AG08395 (cell line): ENCODE measurements around the gene HDDC3.
A peak's percentile ranks its signal among the peaks of the same experiment; 100 is the strongest.

Experiments used
- DNase-seq: peaks from one replicate; pipeline ENCODE4 v3.0.0; 2012; ENCODE audit warnings: mixed read lengths, low spot score

Gene HDDC3, protein sequence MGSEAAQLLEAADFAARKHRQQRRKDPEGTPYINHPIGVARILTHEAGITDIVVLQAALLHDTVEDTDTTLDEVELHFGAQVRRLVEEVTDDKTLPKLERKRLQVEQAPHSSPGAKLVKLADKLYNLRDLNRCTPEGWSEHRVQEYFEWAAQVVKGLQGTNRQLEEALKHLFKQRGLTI

GRCh38 chr15:90931828-90932659 is at the start of gene HDDC3:
Gene HDDC3 (minus strand): TSS chr15:90932549. CDS start chr15:90932540, 9 bp downstream.
- peak; percentile 95 for DNase-seq

- no peak for DNase-seq
Measured at GRCh38 chr15:90982135-90982534, 49.8 kb upstream of the HDDC3 start.

- no peak for DNase-seq
Measured at GRCh38 chr15:90981681-90982080, 49.3 kb upstream of the HDDC3 start.

- DNase-seq, result no peak
Measured at GRCh38 chr15:90979582-90979981, 47.2 kb upstream of the HDDC3 start.

- no peak for DNase-seq
Measured at GRCh38 chr15:90974216-90974615, 41.9 kb upstream of the HDDC3 start.

DNA sequence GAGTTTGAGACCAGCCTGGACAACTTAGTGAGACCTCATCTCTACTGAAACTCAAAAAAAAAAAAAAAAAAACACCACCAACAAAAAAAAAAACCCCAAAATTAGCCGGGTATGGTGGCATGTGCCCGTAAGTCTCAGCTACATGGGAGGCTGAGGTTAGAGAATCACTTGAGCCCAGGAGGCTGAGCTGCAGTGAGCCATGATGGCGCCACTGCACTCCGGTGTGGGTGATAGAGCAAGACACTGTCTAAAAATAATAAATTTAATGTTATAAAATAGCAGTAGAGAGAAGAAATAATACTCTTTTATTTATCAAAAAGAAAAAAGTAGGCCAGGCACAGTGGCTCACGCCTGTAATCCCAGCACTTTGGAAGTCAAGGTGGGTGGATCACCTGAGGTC is 39.8 kb upstream of the HDDC3 start:
- DNase-seq, result no peak

DNA sequence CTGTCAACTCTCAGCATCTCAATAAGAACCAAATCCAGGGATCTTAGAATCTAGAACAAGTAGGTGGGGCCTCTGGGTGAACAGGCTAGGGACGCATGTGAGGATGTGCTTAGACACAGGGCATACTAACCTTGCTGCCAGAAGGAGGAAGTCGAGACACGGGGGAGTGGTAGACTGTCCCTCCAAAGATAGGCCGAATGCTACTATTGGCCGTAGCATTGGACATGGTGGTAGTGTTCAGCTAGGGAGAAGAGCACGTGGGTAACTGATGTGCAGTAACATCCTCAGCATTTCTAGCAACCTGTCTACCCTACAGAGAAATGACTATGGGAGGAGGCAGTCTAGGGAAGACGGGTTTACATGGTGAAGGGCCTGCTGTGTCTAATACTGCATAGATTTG is 37.9 kb upstream of the HDDC3 start:
- no peak for DNase-seq

DNA sequence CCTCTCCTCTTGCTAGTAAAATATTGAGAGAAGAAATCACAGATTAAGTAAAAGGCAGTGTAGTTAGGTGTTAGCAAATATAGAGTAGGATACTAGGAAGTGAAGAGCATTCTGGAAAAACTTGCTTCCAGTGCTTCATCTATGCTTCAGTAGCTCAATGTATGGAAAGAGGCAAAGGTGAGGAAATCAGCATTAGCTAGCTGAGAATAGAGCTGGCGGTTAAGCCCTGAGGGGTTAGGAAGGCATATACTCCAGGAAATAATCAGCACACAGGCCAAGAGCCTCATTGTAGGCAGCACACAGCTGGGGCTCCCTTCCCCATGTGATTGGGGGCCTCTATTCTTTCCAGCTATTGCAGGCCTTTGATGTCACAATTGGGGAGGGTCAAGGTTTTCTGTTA is 36.1 kb upstream of the HDDC3 start:
- no peak for DNase-seq

GRCh38 chr15:90967206-90967605 is 34.9 kb upstream of the HDDC3 start:
- no peak for DNase-seq

DNA sequence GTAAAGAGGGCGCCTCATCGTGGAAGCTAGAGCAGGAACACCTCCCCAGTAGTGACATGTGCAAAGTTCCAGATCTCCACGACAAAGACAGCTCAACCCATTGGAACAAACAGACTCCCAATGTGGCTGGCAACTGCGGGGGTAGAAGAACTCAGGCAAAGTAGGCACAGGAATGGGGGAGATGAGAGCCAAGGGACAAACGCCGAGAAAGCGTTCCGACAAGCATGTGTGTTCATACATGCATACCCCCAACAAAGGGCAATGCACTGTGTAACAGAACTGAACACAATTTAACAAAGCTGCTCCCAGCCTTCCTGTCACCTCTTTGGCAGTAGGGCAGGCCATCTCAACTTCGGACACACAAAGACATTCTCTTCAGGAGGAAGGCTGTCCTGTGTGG is 33.9 kb upstream of the HDDC3 start:
- no peak for DNase-seq

GRCh38 chr15:90962021-90962420 is 29.7 kb upstream of the HDDC3 start:
- DNase-seq, result no peak

- DNase-seq, result no peak
Measured at GRCh38 chr15:90960298-90961091, 28.1 kb upstream of the HDDC3 start.

DNA sequence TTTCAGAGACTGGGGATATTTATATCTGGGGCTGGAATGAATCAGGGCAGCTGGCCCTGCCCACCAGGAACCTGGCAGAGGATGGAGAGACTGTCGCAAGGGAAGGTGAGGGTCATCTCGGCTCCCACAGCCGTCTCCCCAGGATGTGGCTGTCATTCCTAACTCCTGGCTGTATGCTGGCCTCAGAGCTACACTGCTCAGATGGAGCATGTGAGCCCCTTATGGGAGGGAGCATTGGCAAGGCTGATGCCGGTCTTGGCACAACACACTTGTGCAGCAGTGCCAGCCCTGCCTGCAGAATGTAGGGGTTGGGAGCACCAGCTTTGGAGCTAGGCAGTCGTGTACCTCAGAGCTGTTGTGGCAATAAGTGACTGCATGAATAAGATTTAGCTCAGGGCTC is 27.5 kb upstream of the HDDC3 start:
- peak; percentile 70 for DNase-seq

DNA sequence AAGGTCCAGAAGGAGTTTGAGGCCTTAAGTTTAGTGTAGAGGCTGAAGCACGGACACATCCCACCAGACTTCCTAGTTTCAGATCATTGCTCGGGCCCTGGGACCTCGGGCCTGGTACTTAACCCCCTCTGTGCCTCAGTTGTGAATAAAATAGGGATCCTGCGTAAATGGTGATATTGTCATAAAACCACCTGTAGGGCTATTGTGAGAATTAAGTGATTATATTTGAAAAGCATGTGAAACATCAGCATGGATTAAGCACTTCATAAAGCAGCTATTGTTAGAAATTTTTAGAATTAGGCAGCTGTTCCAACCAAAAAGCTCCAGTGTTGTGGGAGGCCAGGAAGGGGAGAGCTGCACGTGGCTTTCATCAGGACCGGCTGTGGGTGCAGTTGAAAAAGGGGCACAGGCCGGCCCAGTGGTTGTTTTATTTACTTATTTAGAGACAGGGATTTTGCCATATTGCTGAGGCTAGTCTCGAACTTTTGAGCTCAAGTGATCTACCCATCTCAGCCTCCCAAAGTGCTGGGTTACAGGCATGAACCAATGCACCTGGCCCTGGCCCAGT is 26.8 kb upstream of the HDDC3 start:
- DNase-seq, result no peak

- no peak for DNase-seq
Measured at GRCh38 chr15:90957791-90958190, 25.4 kb upstream of the HDDC3 start.

- peak; percentile 17 for DNase-seq
Measured at GRCh38 chr15:90957031-90957790, 24.9 kb upstream of the HDDC3 start.

GRCh38 chr15:90956274-90957030 is 24.1 kb upstream of the HDDC3 start:
- peak; percentile 89 for DNase-seq

DNA sequence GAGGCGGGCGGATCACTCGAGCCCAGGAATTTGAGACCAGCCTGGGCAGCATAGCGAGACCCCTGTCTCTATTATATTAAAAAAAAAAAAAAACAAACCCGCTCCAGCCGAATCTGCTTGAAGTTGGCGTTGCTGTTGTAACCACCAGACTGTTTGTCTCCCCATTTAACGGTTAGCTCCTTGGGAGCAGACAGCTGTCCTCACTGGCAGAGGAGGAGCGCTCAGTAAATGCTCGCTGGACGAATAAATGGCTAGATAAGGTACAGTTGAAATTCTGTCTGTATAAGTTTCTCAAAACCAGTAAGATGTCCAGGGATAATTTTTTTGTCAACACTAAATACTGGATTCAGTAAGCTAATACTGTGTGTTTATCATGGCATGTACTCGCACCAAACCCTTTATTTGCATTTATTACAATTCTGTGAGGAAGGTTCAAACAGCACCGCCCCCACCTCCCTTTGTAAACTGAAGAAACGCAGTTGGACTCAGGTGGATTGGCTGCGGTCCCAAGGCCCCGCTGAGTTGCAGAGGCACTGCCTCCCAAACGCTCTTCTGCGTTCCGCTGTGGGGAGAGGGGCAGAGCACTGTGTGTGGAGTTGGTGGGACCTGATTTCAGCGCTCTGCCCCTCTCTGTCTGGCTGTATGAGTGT is 23.4 kb upstream of the HDDC3 start:
- no peak for DNase-seq

DNA sequence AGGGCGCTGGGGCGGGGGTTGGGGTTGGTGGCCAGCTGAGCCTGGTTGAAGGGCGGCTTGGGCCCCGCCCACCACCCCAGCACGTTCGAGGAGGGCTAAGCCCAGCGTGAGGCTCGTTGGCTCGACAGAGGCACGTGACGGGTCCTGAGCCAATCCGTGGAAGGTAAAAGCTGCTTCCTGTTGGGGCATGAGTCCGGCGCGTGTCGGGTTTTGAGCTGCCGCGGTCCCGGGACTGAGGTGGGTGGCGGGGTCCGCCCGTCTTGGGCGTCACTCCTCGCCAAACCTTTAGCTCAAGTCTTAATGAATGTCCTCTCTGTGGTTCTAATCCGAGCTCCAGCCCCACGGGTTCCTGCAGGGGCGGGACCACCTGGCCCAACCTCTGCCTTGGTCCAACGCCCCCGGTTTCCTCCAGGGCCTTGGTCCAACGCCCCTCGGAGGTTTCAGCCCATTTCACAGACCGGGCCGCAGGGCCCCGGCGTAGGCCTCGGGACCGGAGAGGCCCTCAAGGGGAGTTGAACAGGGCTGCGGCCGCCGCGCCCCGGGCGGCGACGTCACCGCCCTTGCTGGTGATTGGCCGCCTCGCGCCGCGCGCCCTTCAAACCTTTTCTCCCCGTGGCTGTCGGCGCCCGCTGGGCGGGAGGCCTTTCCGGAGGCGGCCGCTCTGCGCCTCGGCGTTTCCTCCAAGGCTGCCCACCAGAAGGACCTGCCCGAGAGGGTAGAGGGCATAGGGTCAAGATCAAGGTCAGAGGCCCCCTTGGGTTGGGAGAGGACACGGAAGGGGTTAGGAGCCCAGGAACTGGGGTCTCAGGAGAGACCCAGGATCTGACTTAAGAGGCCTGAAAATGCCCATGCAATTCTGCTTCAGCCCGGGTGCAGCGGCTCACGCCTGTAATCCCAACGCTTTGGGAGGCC is 22.6 kb upstream of the HDDC3 start, which contains the start of gene RCCD1:
TSS of gene RCCD1 (plus strand) at position 173 of the 912 bp plus-strand sequence. CDS start 1,851 bp downstream, outside the sequence.
- peak; percentile 98 for DNase-seq
